Ishikawa (cell line): ENCODE results near the gene ZNF646.

ENCODE experiments used
- RAD21 ChIP-seq: IDR thresholded peaks from 2 replicates; pipeline ENCODE4 v1.6.1; 2012; ENCODE audit warnings: low read depth
- TAF1 ChIP-seq: IDR thresholded peaks from 2 replicates; pipeline ENCODE4 v1.6.1; 2012; ENCODE audit warnings: low read depth, mild to moderate bottlenecking

DNA sequence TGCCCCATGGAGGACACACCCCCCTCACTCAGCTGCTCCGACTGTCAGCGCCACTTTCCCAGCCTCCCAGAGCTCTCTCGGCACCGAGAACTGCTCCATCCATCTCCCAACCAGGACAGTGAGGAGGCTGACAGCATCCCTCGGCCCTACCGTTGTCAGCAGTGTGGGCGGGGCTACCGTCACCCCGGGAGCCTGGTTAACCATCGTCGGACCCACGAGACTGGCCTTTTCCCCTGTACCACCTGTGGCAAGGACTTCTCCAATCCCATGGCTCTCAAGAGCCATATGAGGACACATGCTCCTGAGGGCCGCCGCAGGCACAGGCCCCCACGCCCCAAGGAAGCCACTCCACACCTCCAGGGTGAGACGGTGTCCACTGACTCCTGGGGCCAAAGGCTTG, 2.1 kb downstream of the ZNF646 start:
- TF ChIP-seq RAD21: no peak
- TF ChIP-seq TAF1: no peak
